HG03354 (cell line): ENCODE measurements around the gene MIPOL1.
"Not testable (repeated sequence)": the region's sequence is repeated elsewhere in the genome, so short reads cannot be mapped to it uniquely, and the experiment has no call there.

Experiments used
- ATAC-seq: cut with Tn5 transposase; IDR thresholded peaks from one replicate; pipeline ENCODE4 v1.9.1; 2021; ENCODE audit warnings: mild to moderate bottlenecking; ENCODE audit not compliant: unreplicated experiment, poor library complexity, severe bottlenecking

MIPOL1 gene

GRCh38 chr14:37363661-37364060, 165.9 kb downstream of the MIPOL1 start:
- no peak for ATAC-seq

- no peak for ATAC-seq
Observed at GRCh38 chr14:37369425-37369824, 171.7 kb downstream of the MIPOL1 start.

GRCh38 chr14:37375566-37375965, 177.8 kb downstream of the MIPOL1 start:
- no peak for ATAC-seq

- ATAC-seq = no peak
Observed at GRCh38 chr14:37376944-37377609, 179.3 kb downstream of the MIPOL1 start.

- no peak for ATAC-seq
Observed at GRCh38 chr14:37384870-37385596, 187.3 kb downstream of the MIPOL1 start.

GRCh38 chr14:37397157-37397940, 199.6 kb downstream of the MIPOL1 start:
- not testable (repeated sequence) for ATAC-seq

- no peak for ATAC-seq
Observed at GRCh38 chr14:37397941-37398215, 200.1 kb downstream of the MIPOL1 start.

- no peak for ATAC-seq
Observed at GRCh38 chr14:37399517-37399916, 201.8 kb downstream of the MIPOL1 start.

GRCh38 chr14:37401093-37401492, 203.4 kb downstream of the MIPOL1 start:
- no peak for ATAC-seq

GRCh38 chr14:37403626-37404025, 205.9 kb downstream of the MIPOL1 start:
- no peak for ATAC-seq

- ATAC-seq = no peak
Observed at GRCh38 chr14:37406095-37406494, 208.4 kb downstream of the MIPOL1 start.

GRCh38 chr14:37411079-37411735, 213.5 kb downstream of the MIPOL1 start:
- no peak for ATAC-seq

GRCh38 chr14:37413050-37413449, 215.3 kb downstream of the MIPOL1 start:
- no peak for ATAC-seq

- no peak for ATAC-seq
Observed at GRCh38 chr14:37413504-37414003, 215.8 kb downstream of the MIPOL1 start.

GRCh38 chr14:37416264-37416663, 218.5 kb downstream of the MIPOL1 start:
- ATAC-seq = no peak

- no peak for ATAC-seq
Observed at GRCh38 chr14:37417151-37417550, 219.4 kb downstream of the MIPOL1 start.

GRCh38 chr14:37417833-37418232, 220.1 kb downstream of the MIPOL1 start:
- no peak for ATAC-seq

GRCh38 chr14:37420622-37421021, 222.9 kb downstream of the MIPOL1 start:
- no peak for ATAC-seq

- no peak for ATAC-seq
Observed at GRCh38 chr14:37422319-37422718, 224.6 kb downstream of the MIPOL1 start.

- no peak for ATAC-seq
Observed at GRCh38 chr14:37422748-37423147, 225.0 kb downstream of the MIPOL1 start.
